ENCODE results near the gene ENTPD6. TPM values are rescaled to one million over a fixed set of nuclear protein-coding genes. Genes with fewer than 3 reads are reported as not detected.
A peak's percentile ranks its signal among the peaks of the same experiment; 100 is the strongest.

Gene ENTPD6
- total RNA-seq, 6 experiments from 2014 or later: 28.8 to 48.4 (median 34.6) TPM

GRCh38 chr20:25252686-25253421 lies 57.3 kb downstream of the ENTPD6 start:
- 80% methylated on average over 1 of the region's 6 CpGs for WGBS (ENCODE audit: insufficient coverage, low coverage, low lambda C conversion rate, missing lambda C conversion rate)
- Histone ChIP-seq H3K27ac (no peak overlapping the region), H3K4me1 (peaks cover 0 to 16% (median 8%) of the 10 kb centered on the region in 4 donors), H3K4me3 (no peak overlapping the region), H3K9me3 (no peaks in the 10 kb centered on the region), H3K27me3 (no peaks in the 10 kb centered on the region), H3K36me3 (no peaks in the 10 kb centered on the region)
- DNase-seq: no peak
- ATAC-seq: no peak
- TF ChIP-seq CTCF (IDR thresholded peaks at IDR 0.05) (no peak), POLR2A (IDR thresholded peaks at IDR 0.05) (no peak)
- intact Hi-C loops (cut with DNase I): no loop called here

GRCh38 chr20:25253606-25254275 lies 58.2 kb downstream of the ENTPD6 start:
- WGBS (ENCODE audit: insufficient coverage, low coverage, low lambda C conversion rate, missing lambda C conversion rate): 58% methylated on average over 11 of the region's 11 CpGs
- peaks cover 0 to 16% (median 7%) of the 10 kb centered on the region in 4 donors for H3K4me1 ChIP-seq

GRCh38 chr20:25254571-25254970 lies 59.1 kb downstream of the ENTPD6 start:
- DNase-seq: no peak
- ATAC-seq: no peak
- Histone ChIP-seq H3K27me3 (no peaks in the 10 kb centered on the region), H3K9me3 (no peaks in the 10 kb centered on the region), H3K36me3 (no peaks in the 10 kb centered on the region), H3K4me3 (no peak overlapping the region), H3K27ac (no peak overlapping the region), H3K4me1 (peaks cover 0 to 16% (median 6%) of the 10 kb centered on the region in 4 donors)
- no peak for TF ChIP-seq CTCF (IDR thresholded peaks at IDR 0.05)
- TF ChIP-seq POLR2A (IDR thresholded peaks at IDR 0.05): no peak
- intact Hi-C loops (cut with DNase I): no loop called here
- WGBS (ENCODE audit: insufficient coverage, low coverage, low lambda C conversion rate, missing lambda C conversion rate): 71% methylated on average over 5 of the region's 5 CpGs

More at GRCh38 chr20:25253606-25254275, 58.2 kb downstream of the ENTPD6 start:
- H3K36me3 ChIP-seq: no peaks in the 10 kb centered on the region
- no peaks in the 10 kb centered on the region for H3K9me3 ChIP-seq
- DNase-seq (no peak), ATAC-seq (no peak)
- H3K27ac ChIP-seq: no peak overlapping the region
- H3K27me3 ChIP-seq: no peaks in the 10 kb centered on the region
- intact Hi-C loops (cut with DNase I): no loop called here
- no peak overlapping the region for H3K4me3 ChIP-seq
- TF ChIP-seq POLR2A (IDR thresholded peaks at IDR 0.05): no peak
- TF ChIP-seq CTCF (IDR thresholded peaks at IDR 0.05): no peak

GRCh38 chr20:25254986-25255680 lies 59.6 kb downstream of the ENTPD6 start:
- peak; percentile 68 to 98 (median 91) for ATAC-seq
- intact Hi-C loops (cut with DNase I): no loop called here

More at GRCh38 chr20:25254986-25255680, 59.6 kb downstream of the ENTPD6 start:
- WGBS (ENCODE audit: insufficient coverage, low coverage, low lambda C conversion rate, missing lambda C conversion rate): 61% methylated on average over 7 of the region's 12 CpGs
- Histone ChIP-seq H3K4me3 (no peak overlapping the region), H3K4me1 (peaks cover 0 to 16% (median 6%) of the 10 kb centered on the region in 4 donors), H3K27me3 (no peaks in the 10 kb centered on the region), H3K9me3 (no peaks in the 10 kb centered on the region), H3K27ac (peak overlapping the region in 1 of 3 donors; percentile 43), H3K36me3 (no peaks in the 10 kb centered on the region)
- peak; percentile 67 for TF ChIP-seq POLR2A (IDR thresholded peaks at IDR 0.05)
- peak in 2 of 4 donors; percentile 13 to 14 for TF ChIP-seq CTCF (IDR thresholded peaks at IDR 0.05)
- DNase-seq: peak in 2 of 3 donors; percentile 71 to 79

Measured in right lobe of liver (tissue), 6 donors.